Measurements from ENCODE around the gene PRKCE.
A peak's percentile ranks its signal among the peaks of the same experiment; 100 is the strongest.

The PRKCE gene

GRCh38 chr2:46001290-46001689, 349.8 kb downstream of the PRKCE start:
- no peak overlapping the region for H3K4me3 ChIP-seq (ENCODE audit: low read length in 2 of 2)
- H3K27me3 ChIP-seq (ENCODE audit: control insufficient read depth in 2 of 2, insufficient read depth in 2 of 2, low read length in 2 of 2) = no peaks in the 10 kb centered on the region
- peaks cover 0 to 6% of the 10 kb centered on the region in 2 donors for H3K4me1 ChIP-seq (ENCODE audit: control insufficient read depth in 2 of 2, insufficient read depth in 2 of 2, low read length in 2 of 2)
- H3K9ac ChIP-seq (ENCODE audit: low read depth in 1 of 2, low read length in 2 of 2) = no peak overlapping the region
- peak overlapping the region; percentile 44 to 54 for H3K27ac ChIP-seq (ENCODE audit: low read depth in 2 of 2, low read length in 2 of 2)
- peaks cover 4 to 9% of the 10 kb centered on the region in 2 donors for H3K36me3 ChIP-seq (ENCODE audit: control insufficient read depth in 2 of 2, insufficient read depth in 2 of 2, low read length in 2 of 2)
- H3K9me3 ChIP-seq (ENCODE audit: control insufficient read depth in 2 of 2, low read length in 2 of 2) = no peaks in the 10 kb centered on the region

- Histone ChIP-seq H3K27ac (ENCODE audit: low read depth in 2 of 2, low read length in 2 of 2) (peak overlapping the region; percentile 44 to 54), H3K36me3 (ENCODE audit: control insufficient read depth in 2 of 2, insufficient read depth in 2 of 2, low read length in 2 of 2) (peaks cover 4 to 11% of the 10 kb centered on the region in 2 donors)
These were observed 350.4 kb downstream of the PRKCE start for GRCh38 chr2:46001741-46002506.

GRCh38 chr2:46002507-46002883, 351.0 kb downstream of the PRKCE start:
- Histone ChIP-seq H3K9ac (ENCODE audit: low read depth in 1 of 2, low read length in 2 of 2) (no peak overlapping the region), H3K9me3 (ENCODE audit: control insufficient read depth in 2 of 2, low read length in 2 of 2) (no peaks in the 10 kb centered on the region), H3K27me3 (ENCODE audit: control insufficient read depth in 2 of 2, insufficient read depth in 2 of 2, low read length in 2 of 2) (no peaks in the 10 kb centered on the region), H3K36me3 (ENCODE audit: control insufficient read depth in 2 of 2, insufficient read depth in 2 of 2, low read length in 2 of 2) (peaks cover 4 to 11% of the 10 kb centered on the region in 2 donors), H3K27ac (ENCODE audit: low read depth in 2 of 2, low read length in 2 of 2) (peak overlapping the region; percentile 37 to 44), H3K4me1 (ENCODE audit: control insufficient read depth in 2 of 2, insufficient read depth in 2 of 2, low read length in 2 of 2) (peaks cover 0 to 6% of the 10 kb centered on the region in 2 donors), H3K4me3 (ENCODE audit: low read length in 2 of 2) (no peak overlapping the region)

More at GRCh38 chr2:46001741-46002506, 350.4 kb downstream of the PRKCE start:
- Histone ChIP-seq H3K9ac (ENCODE audit: low read depth in 1 of 2, low read length in 2 of 2) (no peak overlapping the region), H3K4me1 (ENCODE audit: control insufficient read depth in 2 of 2, insufficient read depth in 2 of 2, low read length in 2 of 2) (peaks cover 0 to 6% of the 10 kb centered on the region in 2 donors), H3K27me3 (ENCODE audit: control insufficient read depth in 2 of 2, insufficient read depth in 2 of 2, low read length in 2 of 2) (no peaks in the 10 kb centered on the region), H3K4me3 (ENCODE audit: low read length in 2 of 2) (no peak overlapping the region), H3K9me3 (ENCODE audit: control insufficient read depth in 2 of 2, low read length in 2 of 2) (no peaks in the 10 kb centered on the region)

DNA sequence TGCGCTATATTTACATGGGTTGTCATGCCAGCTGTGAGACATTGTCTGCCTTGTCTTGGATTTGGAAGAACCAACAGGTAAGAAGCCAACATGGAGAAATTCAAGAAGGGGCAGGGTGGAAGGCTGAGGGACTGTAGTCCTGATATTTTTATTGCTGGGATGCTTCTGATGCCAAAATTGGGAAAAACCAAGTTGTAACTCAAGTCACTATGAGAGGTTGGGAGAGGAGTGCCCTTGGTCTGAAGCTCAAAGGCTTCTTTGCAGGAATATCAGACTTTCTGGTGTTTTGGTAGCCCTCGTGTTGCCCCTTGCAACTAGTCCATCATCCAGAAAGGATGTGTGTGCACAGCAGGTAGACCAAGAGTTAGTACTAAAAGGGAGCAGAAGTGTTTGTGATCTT, 351.5 kb downstream of the PRKCE start:
- Histone ChIP-seq H3K27ac (ENCODE audit: low read depth in 2 of 2, low read length in 2 of 2) (no peak overlapping the region), H3K36me3 (ENCODE audit: control insufficient read depth in 2 of 2, insufficient read depth in 2 of 2, low read length in 2 of 2) (peaks cover 4 to 11% of the 10 kb centered on the region in 2 donors), H3K9me3 (ENCODE audit: control insufficient read depth in 2 of 2, low read length in 2 of 2) (no peaks in the 10 kb centered on the region), H3K27me3 (ENCODE audit: control insufficient read depth in 2 of 2, insufficient read depth in 2 of 2, low read length in 2 of 2) (no peaks in the 10 kb centered on the region), H3K4me3 (ENCODE audit: low read length in 2 of 2) (no peak overlapping the region), H3K9ac (ENCODE audit: low read depth in 1 of 2, low read length in 2 of 2) (no peak overlapping the region), H3K4me1 (ENCODE audit: control insufficient read depth in 2 of 2, insufficient read depth in 2 of 2, low read length in 2 of 2) (peaks cover 0 to 6% of the 10 kb centered on the region in 2 donors)

GRCh38 chr2:46003903-46004473, 352.5 kb downstream of the PRKCE start:
- Histone ChIP-seq H3K9me3 (ENCODE audit: control insufficient read depth in 2 of 2, low read length in 2 of 2) (no peaks in the 10 kb centered on the region), H3K9ac (ENCODE audit: low read depth in 1 of 2, low read length in 2 of 2) (no peak overlapping the region), H3K27me3 (ENCODE audit: control insufficient read depth in 2 of 2, insufficient read depth in 2 of 2, low read length in 2 of 2) (no peaks in the 10 kb centered on the region), H3K27ac (ENCODE audit: low read depth in 2 of 2, low read length in 2 of 2) (no peak overlapping the region), H3K4me3 (ENCODE audit: low read length in 2 of 2) (no peak overlapping the region), H3K36me3 (ENCODE audit: control insufficient read depth in 2 of 2, insufficient read depth in 2 of 2, low read length in 2 of 2) (peaks cover 4 to 11% of the 10 kb centered on the region in 2 donors), H3K4me1 (ENCODE audit: control insufficient read depth in 2 of 2, insufficient read depth in 2 of 2, low read length in 2 of 2) (peaks cover 3 to 10% of the 10 kb centered on the region in 2 donors)

- Histone ChIP-seq H3K36me3 (ENCODE audit: control insufficient read depth in 2 of 2, insufficient read depth in 2 of 2, low read length in 2 of 2) (peaks cover 4 to 11% of the 10 kb centered on the region in 2 donors), H3K9ac (ENCODE audit: low read depth in 1 of 2, low read length in 2 of 2) (no peak overlapping the region), H3K27ac (ENCODE audit: low read depth in 2 of 2, low read length in 2 of 2) (no peak overlapping the region), H3K9me3 (ENCODE audit: control insufficient read depth in 2 of 2, low read length in 2 of 2) (no peaks in the 10 kb centered on the region), H3K4me1 (ENCODE audit: control insufficient read depth in 2 of 2, insufficient read depth in 2 of 2, low read length in 2 of 2) (peaks cover 3 to 7% of the 10 kb centered on the region in 2 donors), H3K27me3 (ENCODE audit: control insufficient read depth in 2 of 2, insufficient read depth in 2 of 2, low read length in 2 of 2) (no peaks in the 10 kb centered on the region), H3K4me3 (ENCODE audit: low read length in 2 of 2) (no peak overlapping the region)
These were observed 355.1 kb downstream of the PRKCE start for GRCh38 chr2:46006473-46007025.

DNA sequence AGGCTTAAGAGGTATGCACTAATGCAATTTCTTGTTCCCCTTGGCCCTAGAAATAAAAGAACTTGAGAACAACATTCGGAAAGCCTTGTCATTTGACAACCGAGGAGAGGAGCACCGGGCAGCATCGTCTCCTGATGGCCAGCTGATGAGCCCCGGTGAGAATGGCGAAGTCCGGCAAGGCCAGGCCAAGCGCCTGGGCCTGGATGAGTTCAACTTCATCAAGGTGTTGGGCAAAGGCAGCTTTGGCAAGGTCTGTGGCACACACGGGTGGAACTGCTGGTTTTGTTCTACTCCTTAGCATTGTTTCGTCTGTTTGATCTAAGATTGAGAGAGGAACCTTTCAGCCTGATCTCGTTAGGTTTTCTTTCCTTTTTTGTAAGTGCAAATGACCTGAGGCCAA, 355.9 kb downstream of the PRKCE start:
- Histone ChIP-seq H3K36me3 (ENCODE audit: control insufficient read depth in 2 of 2, insufficient read depth in 2 of 2, low read length in 2 of 2) (peaks cover 2 to 12% of the 10 kb centered on the region in 2 donors), H3K9me3 (ENCODE audit: control insufficient read depth in 2 of 2, low read length in 2 of 2) (no peaks in the 10 kb centered on the region), H3K9ac (ENCODE audit: low read depth in 1 of 2, low read length in 2 of 2) (no peak overlapping the region), H3K27me3 (ENCODE audit: control insufficient read depth in 2 of 2, insufficient read depth in 2 of 2, low read length in 2 of 2) (no peaks in the 10 kb centered on the region), H3K4me3 (ENCODE audit: low read length in 2 of 2) (no peak overlapping the region), H3K4me1 (ENCODE audit: control insufficient read depth in 2 of 2, insufficient read depth in 2 of 2, low read length in 2 of 2) (peaks cover 3 to 4% of the 10 kb centered on the region in 2 donors), H3K27ac (ENCODE audit: low read depth in 2 of 2, low read length in 2 of 2) (no peak overlapping the region)

GRCh38 chr2:46008091-46008870, 356.8 kb downstream of the PRKCE start:
- no peak overlapping the region for H3K9ac ChIP-seq (ENCODE audit: low read depth in 1 of 2, low read length in 2 of 2)
- H3K27ac ChIP-seq (ENCODE audit: low read depth in 2 of 2, low read length in 2 of 2) = no peak overlapping the region
- H3K4me3 ChIP-seq (ENCODE audit: low read length in 2 of 2) = no peak overlapping the region
- H3K4me1 ChIP-seq (ENCODE audit: control insufficient read depth in 2 of 2, insufficient read depth in 2 of 2, low read length in 2 of 2) = peaks cover 3 to 4% of the 10 kb centered on the region in 2 donors
- H3K27me3 ChIP-seq (ENCODE audit: control insufficient read depth in 2 of 2, insufficient read depth in 2 of 2, low read length in 2 of 2) = no peaks in the 10 kb centered on the region
- H3K36me3 ChIP-seq (ENCODE audit: control insufficient read depth in 2 of 2, insufficient read depth in 2 of 2, low read length in 2 of 2) = peaks cover 2 to 15% of the 10 kb centered on the region in 2 donors
- H3K9me3 ChIP-seq (ENCODE audit: control insufficient read depth in 2 of 2, low read length in 2 of 2) = no peaks in the 10 kb centered on the region

DNA sequence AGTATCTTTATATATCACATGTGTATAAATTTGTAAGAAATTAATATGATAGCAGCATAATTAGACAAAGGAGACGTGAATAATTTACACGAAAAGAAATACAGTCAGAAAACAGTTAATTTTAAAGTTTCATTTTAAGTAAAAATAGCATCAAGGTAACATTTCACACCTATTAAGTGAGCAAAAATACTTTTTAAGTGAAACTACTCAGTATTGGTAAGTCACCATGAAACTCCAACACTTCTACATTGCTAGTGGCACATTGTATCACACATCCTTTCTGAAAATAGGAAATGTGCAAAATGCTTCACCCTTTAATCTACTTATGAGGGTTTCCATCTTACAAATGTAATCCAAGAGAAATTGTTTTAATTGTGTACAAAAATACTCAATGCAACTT, 357.8 kb downstream of the PRKCE start:
- Histone ChIP-seq H3K36me3 (ENCODE audit: control insufficient read depth in 2 of 2, insufficient read depth in 2 of 2, low read length in 2 of 2) (peaks cover 2 to 13% of the 10 kb centered on the region in 2 donors), H3K27ac (ENCODE audit: low read depth in 2 of 2, low read length in 2 of 2) (no peak overlapping the region)

More for the DNA sequence above, 357.8 kb downstream of the PRKCE start:
- no peak overlapping the region for H3K4me3 ChIP-seq (ENCODE audit: low read length in 2 of 2)
- H3K4me1 ChIP-seq (ENCODE audit: control insufficient read depth in 2 of 2, insufficient read depth in 2 of 2, low read length in 2 of 2) = peaks cover 3 to 4% of the 10 kb centered on the region in 2 donors
- H3K9ac ChIP-seq (ENCODE audit: low read depth in 1 of 2, low read length in 2 of 2) = no peak overlapping the region
- H3K27me3 ChIP-seq (ENCODE audit: control insufficient read depth in 2 of 2, insufficient read depth in 2 of 2, low read length in 2 of 2) = no peaks in the 10 kb centered on the region
- H3K9me3 ChIP-seq (ENCODE audit: control insufficient read depth in 2 of 2, low read length in 2 of 2) = no peaks in the 10 kb centered on the region
